K562 (cell line): ENCODE data around the gene TYW5. TPM values are rescaled to one million over a fixed set of nuclear protein-coding genes. Genes with fewer than 3 reads are reported as not detected.

Experiments used
- ATAC-seq: fragments of 200-7000 bp; cut with Tn5 transposase; 3 replicates; pipeline ENCODE4 v1.9.1; 2020; ENCODE audit warnings: moderate library complexity
- BruUV-seq: library from RNA; stranded (reverse); fragments of 400-500 nt; replicated peaks from 2 replicates; lab custom pipeline; 2021; lab: Mats Ljungman, UMichigan
- CTCF ChIA-PET: fragments of 300-600 bp; formaldehyde crosslinking; extraction: SDS; loops from one replicate; lab custom pipeline; 2021; ENCODE audit warnings: low intra/inter-chr PET ratio; lab: Yijun Ruan, JAX
- POLR2A ChIA-PET: fragments of 300-600, 350-650 bp; sonication (Branson Sonifier 250); formaldehyde crosslinking; extraction: SDS; loops from one replicate; lab custom pipeline; 2021; ENCODE audit warnings: antibody characterized with exemption, inconsistent platforms; lab: Yijun Ruan, JAX
- DNase-seq, 4 experiments: peaks; one replicate each; pipeline versions ENCODE4 v3.0.0 to v3.0.0-alpha.2; 2011 to 2018; ENCODE audit warnings: low spot score in 3 of 4, mixed read lengths in 3 of 4; ENCODE audit errors: extremely low read depth in 1 of 4
- FAIRE-seq: peaks from 2 replicates; lab custom pipeline; 2011; peaks lifted over from hg19 to GRCh38; lab: Jason Lieb, UNC
- H2AFZ ChIP-seq: 2 replicates; pipeline ENCODE4 v1.6.0; 2011; ENCODE audit warnings: low read depth, low read length, control low read depth, inconsistent platforms
- H3K27ac ChIP-seq: fragments of 200-600 bp; 3 replicates; pipeline ENCODE4 v1.8.0; 2011; ENCODE audit warnings: low read depth, mild to moderate bottlenecking, control low read depth, inconsistent platforms, low read length, moderate library complexity, mixed read lengths; ENCODE audit errors: extremely low read depth
- H3K27me3 ChIP-seq, 2 experiments: fragments of 300-600 bp in 1 of 2; 2 replicates in 1 of 2; 3 replicates in 1 of 2; pipeline versions ENCODE4 v1.6.0 to v1.8.0; 2011; ENCODE audit warnings: inconsistent platforms in 2 of 2, low read length in 2 of 2, mild to moderate bottlenecking in 1 of 2, mixed read lengths in 1 of 2, moderate library complexity in 1 of 2; ENCODE audit not compliant: control insufficient read depth in 2 of 2, insufficient read depth in 2 of 2
- H3K36me3 ChIP-seq: fragments of 300-600 bp; 3 replicates; pipeline ENCODE4 v1.8.0; 2011; ENCODE audit warnings: mild to moderate bottlenecking, low read length, inconsistent platforms; ENCODE audit not compliant: control insufficient read depth, insufficient read depth
- H3K4me1 ChIP-seq, 2 experiments: fragments of 200-600 bp in 1 of 2; replicated peaks in 1 of 2; 2 replicates in 1 of 2; 3 replicates in 1 of 2; pipeline versions ENCODE4 v1.5.1 to v1.8.0; 2011; ENCODE audit warnings: inconsistent platforms in 2 of 2, low read length in 2 of 2, mild to moderate bottlenecking in 1 of 2, mixed read lengths in 1 of 2, moderate library complexity in 1 of 2; ENCODE audit not compliant: control insufficient read depth in 2 of 2, insufficient read depth in 2 of 2
- H3K4me2 ChIP-seq: 2 replicates; pipeline ENCODE4 v1.6.1; 2011; ENCODE audit warnings: low read length, control low read depth, inconsistent platforms, mixed read lengths; ENCODE audit not compliant: insufficient read depth
- H3K4me3 ChIP-seq: fragments of 200-600 bp; sonication (generic), shearing (Covaris generic); 2 replicates; pipeline ENCODE4 v1.5.1; 2016; ENCODE audit warnings: control low read depth, inconsistent platforms
- H3K79me2 ChIP-seq: fragments of 200-600 bp; 3 replicates; pipeline ENCODE4 v1.8.0; 2011; ENCODE audit warnings: low read length, inconsistent platforms; ENCODE audit not compliant: control insufficient read depth, insufficient read depth
- H3K9ac ChIP-seq, 2 experiments: 2 replicates each; pipeline versions ENCODE4 v1.6.0 to v1.6.1; 2011; ENCODE audit warnings: low read depth in 2 of 2, low read length in 2 of 2, control low read depth in 1 of 2, inconsistent platforms in 1 of 2, mild to moderate bottlenecking in 1 of 2, mixed read lengths in 1 of 2; ENCODE audit not compliant: insufficient read depth in 1 of 2
- H3K9me1 ChIP-seq: one replicate; pipeline ENCODE4 v1.6.0; 2011; ENCODE audit warnings: inconsistent platforms, mild to moderate bottlenecking, low read length, moderate library complexity; ENCODE audit not compliant: control insufficient read depth, insufficient read depth
- H3K9me3 ChIP-seq: replicated peaks from 2 replicates; pipeline ENCODE4 v1.5.1; 2011; ENCODE audit warnings: low read depth, low read length, inconsistent platforms; ENCODE audit not compliant: control insufficient read depth, insufficient read depth
- H4K20me1 ChIP-seq: replicated peaks from 2 replicates; pipeline ENCODE4 v1.6.1; 2011; ENCODE audit warnings: low read length, inconsistent platforms, mixed read lengths; ENCODE audit not compliant: control insufficient read depth, insufficient read depth
- DNMT1 ChIP-seq: fragments of 450-650 bp; IDR thresholded peaks from 2 replicates; pipeline ENCODE4 v1.6.1; 2016; ENCODE audit warnings: antibody characterized with exemption, mild to moderate bottlenecking
- MTF1 ChIP-seq: fragments of 250-450 bp; sonication (Bioruptor Pico); IDR thresholded peaks from 2 replicates; pipeline ENCODE4 v1.9.0; 2021; ENCODE audit warnings: moderate library complexity, mild to moderate bottlenecking, inconsistent platforms, borderline replicate concordance
- NR2C2 ChIP-seq, 2 experiments: fragments of 200-800 bp in 1 of 2; sonication (Bioruptor generic) in 1 of 2; sonication (generic) in 1 of 2; formaldehyde crosslinking in 1 of 2; IDR thresholded peaks; 2 replicates each; pipeline versions ENCODE4 v1.6.1 to v1.8.0; 2016 to 2022; ENCODE audit warnings: mild to moderate bottlenecking in 1 of 2, missing compliant biosample characterization in 1 of 2, missing genetic modification characterization in 1 of 2, missing genetic modification reagents in 1 of 2
- RCOR1 ChIP-seq, 2 experiments: IDR thresholded peaks; 2 replicates each; pipeline ENCODE4 v1.6.1; 2012; ENCODE audit warnings: low read depth in 2 of 2, low read length in 2 of 2, borderline replicate concordance in 1 of 2, improper control_type of control experiment in 1 of 2
- SIN3A ChIP-seq, 2 experiments: fragments of 150-350 bp in 1 of 2; IDR thresholded peaks; 2 replicates each; pipeline ENCODE4 v1.6.1; 2011 to 2016; ENCODE audit warnings: borderline replicate concordance in 2 of 2, low read depth in 2 of 2, low read length in 2 of 2, mild to moderate bottlenecking in 2 of 2, moderate library complexity in 2 of 2; ENCODE audit not compliant: control insufficient read depth in 1 of 2
- SUPT5H ChIP-seq: fragments of 450-650 bp; IDR thresholded peaks from 2 replicates; pipeline ENCODE4 v1.6.1; 2016
- TGIF2 ChIP-seq: sonication (generic); formaldehyde crosslinking; IDR thresholded peaks from 2 replicates; pipeline ENCODE4 v1.8.1; 2022; ENCODE audit warnings: mild to moderate bottlenecking, missing genetic modification reagents, moderate library complexity
- ZNF217 ChIP-seq: sonication (generic); formaldehyde crosslinking; IDR thresholded peaks from 2 replicates; pipeline ENCODE4 v1.8.0; 2022; ENCODE audit warnings: mild to moderate bottlenecking, missing genetic modification reagents
- ZNF41 ChIP-seq: fragments of 250-450 bp; sonication (Bioruptor Pico); conservative IDR thresholded peaks from 2 replicates; pipeline ENCODE4 v1.4.0; 2020; ENCODE audit warnings: mild to moderate bottlenecking
- WGBS: fragments of 100-300 bp; shearing (Covaris generic); methylation state at CpG from one replicate; pipeline ENCODE4 v1.1.6; 2016; ENCODE audit warnings: low coverage, mixed read lengths; ENCODE audit not compliant: insufficient coverage; ENCODE audit errors: missing lambda C conversion rate; 5-methylcytosine and 5-hydroxymethylcytosine counted together
- in situ Hi-C: fragments of 300-500 bp; cut with MboI; formaldehyde crosslinking; loops from 4 replicates; pipeline ENCODE4 v1.15.0; 2018; ENCODE audit warnings: inconsistent platforms, mixed read lengths
- intact Hi-C: fragments of 100-400 bp; cut with micrococcal nuclease; formaldehyde crosslinking; loops from 2 replicates; pipeline ENCODE4 v1.14.2; 2022
- polyA plus RNA-seq, 8 experiments: library from polyadenylated mRNA; depleted of rRNA in 4 of 8; stranded (reverse) in 5 of 8; unstranded in 3 of 8; fragments of >200 nt; fragmentation: Nextera tagmentation in 2 of 8; fragmentation: Illumina TruSeq in 1 of 8; extraction: Ambion mirVana in 2 of 8; extraction: Trizol in 1 of 8; gene quantifications; 2 replicates each; pipeline versions ENCODE4 v1.2.1 to v1.2.3, GENCODE V29; 2011 to 2014; ENCODE audit warnings: inconsistent platforms in 1 of 8, missing spikeins in 1 of 8
- total RNA-seq, 7 experiments: library from RNA; depleted of rRNA in 6 of 7; stranded (reverse); fragments of >200 nt in 6 of 7; fragmentation: Illumina TruSeq in 2 of 7; extraction: Trizol in 2 of 7; gene quantifications; 2 replicates each; pipeline versions ENCODE4 v1.2.1 to v1.2.3, GENCODE V29; 2011 to 2021; ENCODE audit warnings: low replicate concordance in 1 of 7

Gene TYW5
- total and polyA plus RNA-seq, 9 of the 15 experiments (the other 6 are each of a cell fraction or from before 2014, with no cell fraction given) = 3.6 to 7.7 (median 4.6) TPM

GRCh38 chr2:199988151-199988550 lies 32.9 kb upstream of the TYW5 start:
- Histone ChIP-seq H3K9ac (no peak overlapping the region; a peak in 1 of 4 replicates), H3K4me1 (peaks cover 0 to 11% of the 10 kb centered on the region in 2 experiments; a peak in 2 of 5 replicates), H3K79me2 (no peaks in the 10 kb centered on the region), H3K4me2 (peak overlapping the region; percentile 26), H4K20me1 (no peaks in the 10 kb centered on the region; the same call in 1 of the 2 replicates), H3K27me3 (no peaks in the 10 kb centered on the region), H3K27ac (no peak overlapping the region), H3K9me1 (no peaks in the 10 kb centered on the region), H3K4me3 (no peak overlapping the region), H2AFZ (no peak overlapping the region), H3K36me3 (no peaks in the 10 kb centered on the region), H3K9me3 (no peaks in the 10 kb centered on the region; the same call in 1 of the 2 replicates)
- TF ChIP-seq TGIF2 (CRISPR knock-in tag) = no peak
- TF ChIP-seq ZNF217 = no peak
- no peak for TF ChIP-seq MTF1
- no peak for TF ChIP-seq RCOR1 (IDR thresholded peaks at IDR 0.05; ENCODE audit: borderline replicate concordance in 1 of 2, low read depth in 2 of 2, low read length in 2 of 2)
- no peak for TF ChIP-seq ZNF41
- TF ChIP-seq NR2C2 (CRISPR knock-in tag; IDR thresholded peaks at IDR 0.05) = no peak
- TF ChIP-seq NR2C2 (tag; IDR thresholded peaks at IDR 0.05) = no peak
- no peak for TF ChIP-seq SUPT5H
- TF ChIP-seq DNMT1 = no peak
- no peak for TF ChIP-seq SIN3A (IDR thresholded peaks at IDR 0.05; ENCODE audit: borderline replicate concordance in 2 of 2, control insufficient read depth in 1 of 2, low read depth in 2 of 2, low read length in 2 of 2)
- ChIA-PET CTCF (interaction anchor here (1.2 kb wide), 1 partner anchor 493 kb away, joined by 3 read pairs; no protein-coding TSS in a partner anchor), POLR2A (interaction anchor here (0.5 kb wide), 1 partner anchor 388 kb away, joined by 3 read pairs; no protein-coding TSS in a partner anchor)
- intact Hi-C loops = loop anchor here (5.0 to 10.0 kb wide), 4 partner anchors 207 to 607 kb away; partner anchors contain the start of gene SPATS2L
- ATAC-seq (peak; percentile 36; the same call in 2 of the 3 replicates), DNase-seq (peak in 1 of 4 experiments; percentile 23), FAIRE-seq (peak; percentile 11)
- WGBS = 1% methylated on average over 7 of the region's 7 CpGs
- BruUV-seq = no TSS peak
- in situ Hi-C loops = no loop called here
